OCI-LY1 (cell line): ENCODE data around the gene CYBA.

ENCODE experiments used
- CTCF ChIP-seq: fragments of 200-600 bp; sonication (generic), shearing (Covaris generic); IDR thresholded peaks from 2 replicates; pipeline ENCODE4 v1.5.1; 2017; ENCODE audit warnings: mild to moderate bottlenecking, antibody characterized with exemption, low read length, moderate library complexity, mixed read lengths
- EZH2 ChIP-seq: fragments of 200-600 bp; sonication (generic), shearing (Covaris generic); IDR thresholded peaks from 2 replicates; pipeline ENCODE4 v1.8.0; 2017; ENCODE audit warnings: borderline replicate concordance, mixed run types, mild to moderate bottlenecking, antibody characterized with exemption, low read length, moderate library complexity, mixed read lengths

GRCh38 chr16:88686062-88686438, 35.2 kb upstream of the CYBA start:
- TF ChIP-seq CTCF (no peak), EZH2 (no peak)
